Uterus (tissue), 4 donors: Measurements from ENCODE around the gene ANKUB1. TPM values are rescaled to one million over a fixed set of nuclear protein-coding genes. Genes with fewer than 3 reads are reported as not detected.

Experiments used
- DNase-seq, 2 donors: peaks; one replicate each; pipeline ENCODE4 v3.0.0-alpha.2; 2019 to 2020
- H3K27ac ChIP-seq, 2 donors: fragments of 200-600 bp; sonication (generic); 1 replicate in 1 of 2; 2 replicates in 1 of 2; pipeline ENCODE4 v1.5.1; 2016 to 2018
- H3K27me3 ChIP-seq, 2 donors: fragments of 200-600 bp; sonication (generic); one replicate each; pipeline ENCODE4 v1.5.1; 2018 to 2019; ENCODE audit warnings: control low read depth in 1 of 2
- H3K36me3 ChIP-seq, 2 donors: fragments of 200-600 bp; sonication (generic); one replicate each; pipeline ENCODE4 v1.5.1; 2019; ENCODE audit warnings: control low read depth in 1 of 2
- H3K4me1 ChIP-seq, 2 donors: fragments of 200-600 bp; sonication (generic); one replicate each; pipeline ENCODE4 v1.5.1; 2018 to 2019; ENCODE audit warnings: control low read depth in 1 of 2
- H3K4me3 ChIP-seq, 2 donors: fragments of 200-600 bp; sonication (generic); 1 replicate in 1 of 2; 2 replicates in 1 of 2; pipeline ENCODE4 v1.5.1; 2018 to 2019; ENCODE audit warnings: mild to moderate bottlenecking in 1 of 2
- H3K9me3 ChIP-seq, 2 donors: fragments of 200-600 bp; sonication (generic); one replicate each; pipeline ENCODE4 v1.5.1; 2019; ENCODE audit warnings: control low read depth in 1 of 2
- CTCF ChIP-seq, 4 experiments: fragments of 200-600 bp in 2 of 4; fragments of 450-650 bp in 2 of 4; sonication (generic) in 2 of 4; IDR thresholded peaks; one replicate each; pipeline ENCODE4 v1.5.1; 2016 to 2019; ENCODE audit warnings: antibody characterized with exemption in 4 of 4, mild to moderate bottlenecking in 2 of 4, moderate library complexity in 1 of 4
- POLR2A ChIP-seq, 2 donors: fragments of 450-650 bp; IDR thresholded peaks; one replicate each; pipeline ENCODE4 v1.6.1; 2016; ENCODE audit warnings: antibody characterized with exemption in 2 of 2, mild to moderate bottlenecking in 1 of 2, moderate library complexity in 1 of 2
- intact Hi-C: fragments of 100-400 bp; cut with DNase I; formaldehyde crosslinking; loops from one replicate; pipeline ENCODE4 v1.15.1; 2023; ENCODE audit warnings: low total_unique reads
- small RNA-seq: library from RNA; depleted of rRNA; stranded (forward); fragments of <200 nt; gene quantifications from one replicate; pipeline ENCODE3, GENCODE V24; 2016
- total RNA-seq, 4 donors: library from RNA; depleted of rRNA in 3 of 4; stranded (reverse); fragments of >200 nt in 3 of 4; gene quantifications; one replicate each; pipeline versions ENCODE4 v1.1.0 to v1.2.4, GENCODE V29; 2014 to 2023
- donor health status: DM: yes; HTN: yes; CAD: no.

Gene ANKUB1
- total RNA-seq, 4 donors from 2014 or later = 0.51 to 1.0 TPM; not detected in 2

GRCh38 chr3:149715247-149715646 is 77.1 kb downstream of the ANKUB1 start:
- intact Hi-C loops = loop anchor here (10.0 kb wide), 1 partner anchor 200 kb away; no protein-coding TSS in a partner anchor
- Histone ChIP-seq H3K27me3 (no peaks in the 10 kb centered on the region), H3K4me1 (no peaks in the 10 kb centered on the region), H3K4me3 (no peak overlapping the region), H3K27ac (no peak overlapping the region), H3K9me3 (no peaks in the 10 kb centered on the region), H3K36me3 (no peaks in the 10 kb centered on the region)
- DNase-seq = no peak
- TF ChIP-seq CTCF (IDR thresholded peaks at IDR 0.05) = no peak
- no peak for TF ChIP-seq POLR2A (IDR thresholded peaks at IDR 0.05)

- Histone ChIP-seq H3K27ac (no peak overlapping the region), H3K9me3 (no peaks in the 10 kb centered on the region), H3K36me3 (no peaks in the 10 kb centered on the region), H3K4me3 (no peak overlapping the region), H3K4me1 (no peaks in the 10 kb centered on the region), H3K27me3 (no peaks in the 10 kb centered on the region)
- no peak for TF ChIP-seq POLR2A (IDR thresholded peaks at IDR 0.05)
- TF ChIP-seq CTCF (IDR thresholded peaks at IDR 0.05) = no peak
- intact Hi-C loops = loop anchor here (10.0 kb wide), 1 partner anchor 199 kb away; no protein-coding TSS in a partner anchor
- DNase-seq = no peak
Measured at GRCh38 chr3:149713730-149714654, 78.4 kb downstream of the ANKUB1 start.

Small RNAs within 50 kb of the gene (small RNA-seq; reads per million reads assigned to genes)
- gene RNU6-507P = not detected

Other genes starting within 250 kb of the ANKUB1 start
- 100 to 1,000 TPM; 103 to 148 (median 116) TPM for gene WWTR1, start 134.5 kb downstream of the ANKUB1 start, total RNA-seq
- gene COMMD2, start 40.1 kb downstream of the ANKUB1 start, total RNA-seq = 10 to 100 TPM; 15.6 to 71.8 (median 32.7) TPM
- gene RNF13, start 20.7 kb upstream of the ANKUB1 start, total RNA-seq = 100 to 1,000 TPM; 108 to 131 (median 113) TPM
- gene PFN2, start 178.3 kb upstream of the ANKUB1 start, total RNA-seq = 100 to 1,000 TPM; 106 to 206 (median 183) TPM